IPS-20b (cell line): Measurements from ENCODE around the gene ZMYND15.
"Not testable (repeated sequence)": the region's sequence is repeated elsewhere in the genome, so short reads cannot be mapped to it uniquely, and the experiment has no call there.

ENCODE experiments used
- H3K27ac ChIP-seq: one replicate; pipeline ENCODE4 v1.5.1; 2013; ENCODE audit warnings: low read length
- H3K27me3 ChIP-seq: 2 replicates; pipeline ENCODE4 v1.6.1; 2013; ENCODE audit warnings: mild to moderate bottlenecking, low read length, inconsistent platforms; ENCODE audit not compliant: insufficient read depth
- H3K36me3 ChIP-seq: 2 replicates; pipeline ENCODE4 v1.6.1; 2013; ENCODE audit warnings: low read depth, mild to moderate bottlenecking, inconsistent platforms, low read length, moderate library complexity; ENCODE audit not compliant: insufficient read depth
- H3K4me1 ChIP-seq: 2 replicates; pipeline ENCODE4 v1.6.1; 2013; ENCODE audit warnings: mild to moderate bottlenecking, control low read depth, inconsistent platforms, low read length, moderate library complexity; ENCODE audit not compliant: insufficient read depth
- H3K4me3 ChIP-seq: 2 replicates; pipeline ENCODE4 v1.5.1; 2013; ENCODE audit warnings: mild to moderate bottlenecking, low read length, inconsistent platforms
- H3K9ac ChIP-seq: 2 replicates; pipeline ENCODE4 v1.6.1; 2013; ENCODE audit warnings: low read depth, mild to moderate bottlenecking, inconsistent platforms, low read length, moderate library complexity
- H3K9me3 ChIP-seq: 2 replicates; pipeline ENCODE4 v1.6.1; 2013; ENCODE audit warnings: mild to moderate bottlenecking, low read depth, low read length, inconsistent platforms; ENCODE audit not compliant: insufficient read depth

Gene ZMYND15, protein sequence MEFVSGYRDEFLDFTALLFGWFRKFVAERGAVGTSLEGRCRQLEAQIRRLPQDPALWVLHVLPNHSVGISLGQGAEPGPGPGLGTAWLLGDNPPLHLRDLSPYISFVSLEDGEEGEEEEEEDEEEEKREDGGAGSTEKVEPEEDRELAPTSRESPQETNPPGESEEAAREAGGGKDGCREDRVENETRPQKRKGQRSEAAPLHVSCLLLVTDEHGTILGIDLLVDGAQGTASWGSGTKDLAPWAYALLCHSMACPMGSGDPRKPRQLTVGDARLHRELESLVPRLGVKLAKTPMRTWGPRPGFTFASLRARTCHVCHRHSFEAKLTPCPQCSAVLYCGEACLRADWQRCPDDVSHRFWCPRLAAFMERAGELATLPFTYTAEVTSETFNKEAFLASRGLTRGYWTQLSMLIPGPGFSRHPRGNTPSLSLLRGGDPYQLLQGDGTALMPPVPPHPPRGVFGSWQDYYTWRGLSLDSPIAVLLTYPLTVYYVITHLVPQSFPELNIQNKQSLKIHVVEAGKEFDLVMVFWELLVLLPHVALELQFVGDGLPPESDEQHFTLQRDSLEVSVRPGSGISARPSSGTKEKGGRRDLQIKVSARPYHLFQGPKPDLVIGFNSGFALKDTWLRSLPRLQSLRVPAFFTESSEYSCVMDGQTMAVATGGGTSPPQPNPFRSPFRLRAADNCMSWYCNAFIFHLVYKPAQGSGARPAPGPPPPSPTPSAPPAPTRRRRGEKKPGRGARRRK

DNA sequence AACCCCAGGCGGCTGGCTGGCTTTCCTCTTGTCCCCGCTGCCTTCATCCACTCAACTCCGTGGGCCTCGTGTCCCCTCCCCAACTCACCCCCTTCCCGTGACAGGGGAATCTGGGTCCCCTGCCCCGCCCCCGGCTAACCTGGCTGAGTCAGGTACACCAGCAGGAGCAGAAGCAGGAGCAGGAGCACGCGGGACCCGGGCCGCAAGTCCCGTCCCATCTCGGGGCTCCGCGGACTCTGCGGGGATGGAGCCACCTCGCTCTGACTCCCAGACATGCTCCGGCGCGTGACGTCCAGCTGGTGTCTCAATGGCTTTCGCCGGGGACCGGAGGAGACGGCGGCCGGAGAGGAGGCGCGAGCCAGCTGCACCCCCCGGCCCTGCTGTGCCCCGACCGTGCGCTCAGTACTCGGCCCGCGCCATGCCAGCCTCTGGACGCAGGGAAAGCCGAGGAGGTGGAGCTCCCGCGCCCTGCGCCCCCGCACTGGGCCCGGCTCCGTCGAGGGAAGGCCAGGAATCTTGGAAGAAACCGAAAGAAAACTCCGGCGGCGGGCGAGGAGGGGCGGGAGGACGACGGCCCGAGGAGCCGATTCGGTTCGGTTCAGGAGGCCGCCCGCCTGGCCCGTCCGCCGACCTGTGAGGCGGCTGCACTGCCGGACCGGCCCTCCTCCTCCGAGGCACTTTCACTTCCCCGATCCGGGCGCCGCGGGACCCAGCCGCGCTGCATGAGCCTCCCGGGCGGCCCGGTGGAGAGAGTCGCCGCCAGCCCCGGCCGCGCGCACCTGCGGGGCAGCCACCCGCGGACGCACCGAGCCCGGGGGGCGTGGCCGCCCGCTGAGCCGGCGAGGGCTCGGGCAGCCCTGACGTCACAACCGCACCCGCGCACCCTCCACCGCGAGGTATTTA, at the start of gene ZMYND15, which contains the start of gene CXCL16:
ZMYND15 (plus strand) TSS at position 712 of the 903 bp plus-strand sequence. CDS start 716 bp downstream, outside the sequence.
CXCL16 (minus strand) TSS at position 807 of the 903 bp plus-strand sequence; CDS start at position 218, 589 bp downstream.
- Histone ChIP-seq H3K4me3 (peak within 1 kb of the TSS; percentile 65), H3K4me1 (peaks cover 4% of the 10 kb centered on the region; the same call in 1 of the 2 replicates), H3K9ac (no peak within 1 kb of the TSS), H3K9me3 (no peaks in the 10 kb centered on the region), H3K27me3 (peaks cover 87% of the 10 kb centered on the region), H3K36me3 (no peaks in the 10 kb centered on the region), H3K27ac (no peak within 1 kb of the TSS)

DNA sequence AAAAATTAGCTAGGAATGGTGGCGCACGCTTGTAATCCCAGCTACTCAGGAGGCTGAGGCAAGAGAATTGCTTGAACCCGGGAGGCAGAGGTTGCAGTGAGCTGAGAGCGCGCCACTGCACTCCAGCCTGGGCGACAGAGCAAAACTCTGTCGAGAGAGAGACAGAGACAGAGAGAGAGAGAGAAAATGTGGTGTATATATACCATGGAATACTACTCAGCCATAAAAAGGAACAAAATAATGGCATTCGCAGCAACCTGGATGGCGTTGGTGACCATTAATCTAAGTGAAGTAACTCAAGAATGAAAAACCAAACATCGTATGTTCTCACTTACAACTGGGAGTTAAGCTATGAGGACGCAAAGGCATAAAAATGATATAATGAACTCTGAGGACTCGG, 49.8 kb upstream of the ZMYND15 start:
- H3K9me3 ChIP-seq, H3K27ac ChIP-seq, H3K9ac ChIP-seq, H3K27me3 ChIP-seq, H3K4me1 ChIP-seq, H3K4me3 ChIP-seq: not testable (repeated sequence)
- H3K36me3 ChIP-seq = peaks cover 76% of the 10 kb centered on the region

DNA sequence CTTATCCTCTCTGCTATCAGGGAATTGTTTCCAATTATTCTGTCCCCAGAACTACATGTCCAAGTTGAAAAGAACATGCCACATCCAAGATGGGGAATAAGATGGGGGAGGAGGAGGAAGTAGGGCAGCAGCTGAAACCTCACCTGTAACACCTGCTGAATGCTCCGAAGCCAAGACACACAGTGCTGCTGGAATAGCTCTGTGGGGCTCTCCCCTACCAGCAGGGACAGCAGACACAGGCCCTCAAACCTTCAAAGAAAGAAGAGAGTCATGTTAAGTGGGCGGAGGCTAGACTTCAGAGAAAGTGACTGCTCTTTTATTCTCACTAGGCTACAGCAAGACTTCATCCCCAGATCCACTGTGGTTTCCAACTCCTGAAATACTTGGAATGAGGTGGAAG, 48.9 kb upstream of the ZMYND15 start:
- H3K4me1 ChIP-seq = no peaks in the 10 kb centered on the region
- no peak overlapping the region for H3K9ac ChIP-seq
- H3K9me3 ChIP-seq = no peaks in the 10 kb centered on the region
- no peak overlapping the region for H3K27ac ChIP-seq
- no peaks in the 10 kb centered on the region for H3K27me3 ChIP-seq
- H3K36me3 ChIP-seq = peaks cover 68% of the 10 kb centered on the region
- no peak overlapping the region for H3K4me3 ChIP-seq

DNA sequence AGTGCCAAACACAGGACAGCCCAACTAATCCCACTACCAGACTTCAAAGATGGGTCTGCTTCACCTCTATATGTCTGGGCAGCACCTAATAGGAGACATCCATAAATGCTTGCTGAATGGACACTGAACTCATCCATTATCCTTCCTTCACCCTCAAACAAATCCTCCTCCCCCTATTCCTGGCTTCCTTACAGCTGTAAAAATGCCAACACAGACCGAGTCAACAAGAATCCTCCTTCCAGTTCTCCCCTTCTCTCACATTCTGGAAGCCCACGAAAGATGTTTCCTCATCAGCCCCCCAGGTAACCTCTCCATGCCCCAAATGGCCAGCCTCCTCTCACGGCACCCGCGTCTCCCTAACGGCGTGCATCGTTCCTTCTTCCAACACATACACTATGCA, 47.9 kb upstream of the ZMYND15 start:
- Histone ChIP-seq H3K4me3 (no peak overlapping the region), H3K4me1 (no peaks in the 10 kb centered on the region), H3K27me3 (no peaks in the 10 kb centered on the region), H3K36me3 (peaks cover 70% of the 10 kb centered on the region), H3K27ac (no peak overlapping the region), H3K9ac (no peak overlapping the region), H3K9me3 (no peaks in the 10 kb centered on the region)

DNA sequence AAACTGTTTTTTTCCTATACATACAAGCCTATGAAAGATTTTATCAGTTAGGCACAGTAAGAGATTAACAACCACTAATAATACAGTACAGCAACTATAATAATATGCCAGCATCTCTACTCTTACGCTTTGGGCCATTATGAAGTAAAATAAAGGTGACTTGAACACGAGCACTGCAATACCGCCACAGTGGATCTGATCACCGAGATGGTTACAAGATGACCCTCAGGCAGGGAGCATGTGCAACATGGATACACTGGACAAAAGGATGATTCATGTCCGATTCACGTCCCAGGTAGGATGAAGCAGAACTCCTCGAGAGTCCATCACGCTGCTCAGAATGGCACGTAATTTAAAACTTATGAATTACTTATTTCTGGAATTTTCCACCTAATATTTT, 46.2 kb upstream of the ZMYND15 start:
- Histone ChIP-seq H3K4me3 (no peak overlapping the region), H3K27me3 (no peaks in the 10 kb centered on the region), H3K27ac (no peak overlapping the region), H3K9me3 (no peaks in the 10 kb centered on the region), H3K9ac (no peak overlapping the region), H3K36me3 (peaks cover 72% of the 10 kb centered on the region), H3K4me1 (no peaks in the 10 kb centered on the region)

DNA sequence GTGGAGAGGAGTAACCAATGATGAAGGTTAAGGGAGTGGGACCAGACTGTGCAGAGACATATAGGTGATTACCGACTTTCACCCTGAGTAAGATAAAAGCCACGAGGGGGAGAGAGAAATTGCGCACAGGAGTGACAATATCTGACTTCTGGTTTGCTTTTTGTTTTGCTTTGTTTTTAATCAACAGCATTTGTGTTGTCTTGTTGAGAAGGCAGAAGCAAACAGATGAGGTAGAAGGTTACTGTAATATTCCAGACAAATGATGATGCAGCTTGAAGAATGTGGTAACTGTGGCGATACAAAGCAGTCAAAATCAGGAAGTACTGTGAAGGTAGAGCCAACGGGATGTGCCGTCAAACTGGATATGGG, 43.2 kb upstream of the ZMYND15 start:
- Histone ChIP-seq H3K27me3 (no peaks in the 10 kb centered on the region), H3K36me3 (peaks cover 50% of the 10 kb centered on the region), H3K4me3 (no peak overlapping the region), H3K4me1 (peaks cover 1% of the 10 kb centered on the region; the same call in 1 of the 2 replicates), H3K9ac (no peak overlapping the region), H3K27ac (no peak overlapping the region), H3K9me3 (no peaks in the 10 kb centered on the region)

DNA sequence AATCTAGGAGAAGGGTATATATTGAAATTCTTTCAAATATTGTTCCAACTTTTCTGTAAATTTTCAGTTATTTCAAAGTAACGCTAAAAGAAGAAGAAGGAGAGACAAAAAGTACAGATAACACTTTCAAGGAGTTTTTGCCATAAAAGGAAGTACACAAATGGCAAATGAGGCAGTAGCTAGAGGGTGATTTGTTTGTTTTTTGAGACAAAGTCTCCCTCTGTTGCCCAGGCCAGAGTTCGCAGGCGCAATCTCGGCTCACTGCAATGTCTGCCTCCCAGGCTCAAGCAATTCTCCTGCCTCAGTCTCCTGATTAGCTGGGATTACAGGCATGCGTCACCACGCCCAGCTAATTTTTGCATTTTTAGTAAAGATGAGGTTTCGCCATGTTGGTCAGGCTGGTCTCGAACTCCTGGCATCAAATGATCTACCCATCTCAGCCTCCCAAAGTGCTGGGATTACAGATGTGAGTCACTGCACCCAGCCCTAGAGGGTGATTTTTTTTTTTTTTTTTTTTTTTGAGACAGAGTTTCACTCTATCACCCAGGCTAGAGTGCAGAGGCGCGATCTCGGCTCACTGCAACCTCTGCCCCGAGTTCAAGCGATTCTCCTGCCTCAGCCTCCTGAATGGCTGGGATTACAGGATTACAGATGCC, 40.1 kb upstream of the ZMYND15 start:
- not testable (repeated sequence) for H3K27me3 ChIP-seq, H3K4me1 ChIP-seq, H3K9ac ChIP-seq, H3K9me3 ChIP-seq, H3K4me3 ChIP-seq, H3K27ac ChIP-seq
- H3K36me3 ChIP-seq = peaks cover 32% of the 10 kb centered on the region

DNA sequence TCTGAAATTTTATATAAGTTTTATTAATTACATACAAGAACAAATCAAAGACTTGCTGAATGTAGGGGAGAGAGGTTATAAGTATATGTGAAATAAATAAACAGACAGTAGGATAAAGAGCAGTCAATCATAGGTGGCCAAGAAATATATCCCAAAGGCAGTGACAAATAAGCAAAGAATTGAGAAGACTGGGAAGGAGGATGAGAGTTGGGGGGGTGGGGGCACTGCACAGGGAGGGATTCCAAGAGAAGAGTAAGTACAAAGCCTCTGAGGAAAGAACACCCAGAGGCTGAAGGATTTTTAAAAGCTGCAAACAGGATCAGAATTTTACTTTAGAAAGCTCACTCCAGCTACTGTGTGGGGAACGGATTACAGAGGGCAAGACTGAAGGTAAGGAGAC, 38.5 kb upstream of the ZMYND15 start:
- no peaks in the 10 kb centered on the region for H3K27me3 ChIP-seq
- H3K4me1 ChIP-seq = peaks cover 11% of the 10 kb centered on the region
- H3K36me3 ChIP-seq = peaks cover 30% of the 10 kb centered on the region
- no peak overlapping the region for H3K4me3 ChIP-seq
- no peak overlapping the region for H3K9ac ChIP-seq
- no peaks in the 10 kb centered on the region for H3K9me3 ChIP-seq
- H3K27ac ChIP-seq = no peak overlapping the region

DNA sequence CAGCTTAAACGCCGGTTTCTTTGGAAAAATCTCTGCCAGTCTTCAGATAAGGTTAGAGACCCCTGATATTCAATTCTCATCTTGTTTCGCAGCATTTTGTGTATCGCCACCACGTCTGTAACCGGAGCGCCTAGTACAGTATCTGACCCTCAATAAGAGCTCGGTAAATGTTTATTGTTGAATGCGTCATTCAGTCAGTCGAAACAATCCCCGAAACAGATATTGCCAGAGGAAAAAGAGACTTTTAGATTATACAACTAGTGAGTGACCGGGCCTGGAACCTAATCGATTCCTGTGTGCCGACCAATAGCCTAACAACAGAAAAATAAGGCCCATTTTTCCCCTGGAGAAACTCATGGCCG, 36.3 kb upstream of the ZMYND15 start:
- Histone ChIP-seq H3K4me1 (peaks cover 11% of the 10 kb centered on the region), H3K36me3 (peaks cover 9% of the 10 kb centered on the region; the same call in 1 of the 2 replicates), H3K27me3 (no peaks in the 10 kb centered on the region), H3K9ac (peak overlapping the region; percentile 97), H3K27ac (peak overlapping the region; percentile 68), H3K9me3 (no peaks in the 10 kb centered on the region), H3K4me3 (peak overlapping the region; percentile 97)

DNA sequence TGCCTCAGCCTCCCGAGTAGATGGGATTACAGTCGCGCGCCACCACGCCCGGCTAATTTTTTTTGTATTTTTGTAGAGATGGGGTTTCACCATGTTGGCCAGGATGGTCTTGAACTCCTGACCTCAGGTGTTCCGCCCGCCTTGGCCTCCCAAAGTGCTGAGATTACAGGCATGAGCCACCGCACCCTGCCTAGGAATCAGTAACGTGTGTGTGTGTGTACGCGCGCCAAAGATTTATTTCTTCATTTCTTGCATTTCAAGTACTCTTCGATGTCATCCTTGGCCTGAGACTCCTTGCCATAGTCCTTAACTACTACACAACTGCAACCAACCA, 35.1 kb upstream of the ZMYND15 start:
- H3K27ac ChIP-seq, H3K36me3 ChIP-seq, H3K27me3 ChIP-seq, H3K9me3 ChIP-seq: not testable (repeated sequence)
- H3K4me1 ChIP-seq = peaks cover 11% of the 10 kb centered on the region
- H3K4me3 ChIP-seq = peak overlapping the region; percentile 97
- H3K9ac ChIP-seq = peak overlapping the region; percentile 97

DNA sequence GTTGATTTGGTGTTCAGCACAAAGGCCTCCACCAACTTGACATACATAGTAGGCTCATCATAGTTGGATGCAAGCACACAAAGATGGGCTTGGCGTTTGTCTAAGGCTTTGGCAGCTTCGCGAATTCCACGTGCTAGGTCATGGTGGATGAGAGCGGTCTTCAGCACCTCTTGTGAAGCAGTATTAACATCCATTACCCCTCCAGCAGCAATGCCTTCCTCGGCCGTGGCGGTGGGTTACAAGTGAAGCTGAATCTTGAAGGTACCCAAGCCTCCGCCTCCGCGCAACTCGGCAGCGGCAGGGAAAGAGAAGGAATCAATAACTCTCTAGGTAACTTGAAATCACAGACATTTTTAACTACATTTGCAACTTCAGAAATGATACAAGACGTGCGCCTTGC, 34.6 kb upstream of the ZMYND15 start:
- H3K27me3 ChIP-seq = no peaks in the 10 kb centered on the region
- H3K27ac ChIP-seq = no peak overlapping the region
- H3K9me3 ChIP-seq = no peaks in the 10 kb centered on the region
- peaks cover 11% of the 10 kb centered on the region for H3K4me1 ChIP-seq
- peak overlapping the region; percentile 97; the same call in 1 of the 2 replicates for H3K9ac ChIP-seq
- peaks cover 9% of the 10 kb centered on the region; the same call in 1 of the 2 replicates for H3K36me3 ChIP-seq
- peak overlapping the region; percentile 97 for H3K4me3 ChIP-seq
